HCT116 (cell line): ENCODE results near the gene SDCBP2. TPM values are rescaled to one million over a fixed set of nuclear protein-coding genes. Genes with fewer than 3 reads are reported as not detected.
"Not testable (repeated sequence)": the region's sequence is repeated elsewhere in the genome, so short reads cannot be mapped to it uniquely, and the experiment has no call there.

Experiments used
- ATAC-seq: fragments of 200-7000 bp; cut with Tn5 transposase; 2 replicates; pipeline ENCODE4 v1.9.1; 2020; ENCODE audit warnings: mild to moderate bottlenecking, moderate library complexity
- BruUV-seq: library from RNA; stranded (reverse); fragments of 400-500 nt; replicated peaks from 2 replicates; lab custom pipeline; 2021; lab: Mats Ljungman, UMichigan
- CTCF ChIA-PET: fragments of 300-600 bp; sonication (Branson Sonifier 250); formaldehyde crosslinking; loops from one replicate; lab custom pipeline; 2021; ENCODE audit warnings: antibody characterized with exemption; lab: Charles Lee
- POLR2A ChIA-PET: fragments of 300-600, 350-600 bp; sonication (Branson Sonifier 250); formaldehyde crosslinking; loops from one replicate; lab custom pipeline; 2021; ENCODE audit warnings: antibody characterized with exemption; lab: Charles Lee
- RAD21 ChIA-PET, 2 experiments: fragments of 300-600 bp; sonication (Branson Sonifier 250); formaldehyde crosslinking; loops; one replicate each; lab custom pipeline; 2023; ENCODE audit warnings: low total read pairs in 2 of 2; ENCODE audit not compliant: uncharacterized antibody in 2 of 2, unreplicated experiment in 2 of 2, low non-redundant PET in 1 of 2; lab: Charles Lee
- DNase-seq: peaks from one replicate; pipeline ENCODE4 v3.0.0-alpha.2; 2010; ENCODE audit warnings: low read depth, low spot score
- H2AFZ ChIP-seq: fragments of 200-600 bp; shearing (Covaris generic), sonication (generic); 2 replicates; pipeline ENCODE4 v1.6.1; 2017; ENCODE audit warnings: low read depth, mixed run types, mixed read lengths, antibody characterized with exemption, low read length; ENCODE audit not compliant: poor library complexity, severe bottlenecking
- H3K27ac ChIP-seq: 2 replicates; pipeline ENCODE4 v1.5.1; 2012; ENCODE audit warnings: low read depth, low read length
- H3K27me3 ChIP-seq: fragments of 200-600 bp; sonication (generic); 2 replicates; pipeline ENCODE4 v1.6.1; 2016; ENCODE audit warnings: mixed run types, low read length, mixed read lengths; ENCODE audit not compliant: insufficient read depth
- H3K36me3 ChIP-seq, 2 experiments: fragments of 200-500 bp in 1 of 2; fragments of 200-600 bp in 1 of 2; sonication (Bioruptor generic) in 1 of 2; sonication (generic) in 1 of 2; 2 replicates each; pipeline versions ENCODE4 v1.5.1 to v1.6.1; 2014 to 2016; ENCODE audit warnings: low read length in 2 of 2, inconsistent platforms in 1 of 2, mixed read lengths in 1 of 2, mixed run types in 1 of 2; ENCODE audit not compliant: insufficient read depth in 2 of 2, control insufficient read depth in 1 of 2
- H3K4me1 ChIP-seq, 2 experiments: fragments of 200-600 bp in 1 of 2; sonication (generic) in 1 of 2; 2 replicates each; pipeline versions ENCODE4 v1.5.1 to v1.6.1; 2012 to 2017; ENCODE audit warnings: low read length in 2 of 2, inconsistent platforms in 1 of 2, mild to moderate bottlenecking in 1 of 2, mixed read lengths in 1 of 2, mixed run types in 1 of 2, moderate library complexity in 1 of 2; ENCODE audit not compliant: insufficient read depth in 2 of 2, control insufficient read depth in 1 of 2
- H3K4me2 ChIP-seq: fragments of 200-600 bp; sonication (generic); 2 replicates; pipeline ENCODE4 v1.6.1; 2017; ENCODE audit warnings: mixed run types, low read length, mixed read lengths
- H3K4me3 ChIP-seq, 2 experiments: fragments of 200-600 bp in 1 of 2; sonication (generic) in 1 of 2; replicated peaks in 1 of 2; 2 replicates each; pipeline ENCODE4 v1.5.1; 2011 to 2016; ENCODE audit warnings: low read length in 2 of 2, control low read depth in 1 of 2, low read depth in 1 of 2, mild to moderate bottlenecking in 1 of 2, mixed read lengths in 1 of 2, mixed run types in 1 of 2
- H3K79me2 ChIP-seq: fragments of 200-600 bp; sonication (generic); 2 replicates; pipeline ENCODE4 v1.6.1; 2017; ENCODE audit warnings: mild to moderate bottlenecking, mixed run types, low read length, moderate library complexity, mixed read lengths; ENCODE audit not compliant: insufficient read depth
- H3K9ac ChIP-seq: fragments of 200-600 bp; sonication (generic); 2 replicates; pipeline ENCODE4 v1.6.1; 2016; ENCODE audit warnings: low read length, mixed read lengths
- H3K9me2 ChIP-seq: fragments of 200-600 bp; sonication (generic), shearing (Covaris generic); 2 replicates; pipeline ENCODE4 v1.6.1; 2017; ENCODE audit warnings: mixed run types, mild to moderate bottlenecking, moderate library complexity; ENCODE audit not compliant: insufficient read depth
- H3K9me3 ChIP-seq, 2 experiments: fragments of 200-500 bp in 1 of 2; fragments of 200-600 bp in 1 of 2; sonication (Bioruptor generic) in 1 of 2; sonication (generic) in 1 of 2; 2 replicates each; pipeline ENCODE4 v1.6.1; 2014 to 2017; ENCODE audit warnings: low read length in 2 of 2, mixed read lengths in 2 of 2, inconsistent platforms in 1 of 2, low read depth in 1 of 2, mild to moderate bottlenecking in 1 of 2, mixed run types in 1 of 2, moderate library complexity in 1 of 2; ENCODE audit not compliant: control insufficient read depth in 1 of 2, insufficient read depth in 1 of 2
- H4K20me1 ChIP-seq: fragments of 200-600 bp; sonication (generic), shearing (Covaris generic); 2 replicates; pipeline ENCODE4 v1.6.1; 2017; ENCODE audit warnings: mixed run types, mild to moderate bottlenecking, moderate library complexity; ENCODE audit not compliant: insufficient read depth
- CEBPB ChIP-seq: IDR thresholded peaks from 2 replicates; pipeline ENCODE4 v1.6.1; 2012; ENCODE audit warnings: low read depth
- POLR2AphosphoS5 ChIP-seq: IDR thresholded peaks from 2 replicates; pipeline ENCODE4 v1.6.1; 2011; ENCODE audit warnings: mild to moderate bottlenecking, low read depth, low read length, moderate library complexity
- intact Hi-C: fragments of 100-400 bp; cut with micrococcal nuclease; formaldehyde crosslinking; loops from 2 replicates; pipeline ENCODE4 v1.10.0; 2022
- total RNA-seq: library from RNA; stranded (reverse); gene quantifications from one replicate; pipeline ENCODE4 v1.2.1, GENCODE V29; 2021; ENCODE audit not compliant: unreplicated experiment
- TF ChIP-seq, protein P1 (sequence below), 3 experiments: fragments of 200-600 bp in 1 of 3; sonication (generic) in 1 of 3; IDR thresholded peaks in 2 of 3; conservative IDR thresholded peaks in 1 of 3; 2 replicates each; pipeline ENCODE4 v1.5.1; 2012 to 2017; ENCODE audit warnings: low read depth in 2 of 3, low read length in 2 of 3, antibody characterized with exemption in 1 of 3, borderline replicate concordance in 1 of 3, control low read depth in 1 of 3, mild to moderate bottlenecking in 1 of 3, mixed read lengths in 1 of 3, mixed run types in 1 of 3, moderate library complexity in 1 of 3; ENCODE audit not compliant: insufficient read depth in 1 of 3
- TF ChIP-seq, protein P2 (sequence below): IDR thresholded peaks from 2 replicates; pipeline ENCODE4 v1.6.1; 2012
- TF ChIP-seq, protein P3 (sequence below): IDR thresholded peaks from 2 replicates; pipeline ENCODE4 v1.6.1; 2011; ENCODE audit warnings: mild to moderate bottlenecking, low read length, moderate library complexity; ENCODE audit not compliant: insufficient replicate concordance; ENCODE audit errors: extremely low read depth

SDCBP2 gene
- total RNA-seq, 1 experiment from 2014 or later, result 3.4 TPM

DNA sequence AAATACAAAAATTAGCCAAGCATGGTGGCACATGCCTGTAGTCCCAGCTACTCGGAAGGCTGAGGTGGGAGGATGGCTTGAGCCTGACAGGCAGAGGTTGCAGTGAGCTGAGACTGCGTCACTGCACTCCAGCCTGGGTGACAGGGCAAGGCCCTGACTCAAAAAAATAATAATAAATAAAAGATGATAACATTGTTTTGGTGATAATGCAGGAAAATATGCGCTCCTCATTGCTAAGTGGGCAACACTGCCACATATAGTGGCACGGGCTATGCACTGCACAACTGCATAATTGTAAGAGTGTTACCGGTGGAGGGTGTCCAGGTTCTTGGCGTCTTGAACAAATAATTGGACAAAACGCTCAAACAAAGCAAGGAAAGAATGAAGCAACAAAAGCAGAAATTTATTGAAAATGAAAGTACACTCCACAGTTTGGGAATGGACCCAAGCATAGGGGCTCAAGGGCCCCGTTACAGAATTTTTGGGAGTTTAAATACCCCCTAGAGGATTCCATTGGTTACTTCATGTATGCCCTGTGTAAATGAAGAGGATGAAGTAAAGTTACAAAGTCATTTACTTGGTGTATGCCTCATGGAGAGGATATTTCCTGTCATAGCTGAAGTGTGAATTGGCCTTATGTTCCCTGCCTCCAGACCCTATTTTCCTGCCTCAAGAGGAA lies 14.6 kb upstream of the SDCBP2 start:
- BruUV-seq, RAD21 ChIA-PET, intact Hi-C loops, DNase-seq, H3K4me2 ChIP-seq, H3K27ac ChIP-seq, H4K20me1 ChIP-seq, H3K9me3 ChIP-seq, H3K4me3 ChIP-seq, H2AFZ ChIP-seq, H3K36me3 ChIP-seq, H3K9ac ChIP-seq, H3K9me2 ChIP-seq, POLR2A ChIA-PET, H3K4me1 ChIP-seq, H3K27me3 ChIP-seq: not testable (repeated sequence)
- TF ChIP-seq, protein P1, sequence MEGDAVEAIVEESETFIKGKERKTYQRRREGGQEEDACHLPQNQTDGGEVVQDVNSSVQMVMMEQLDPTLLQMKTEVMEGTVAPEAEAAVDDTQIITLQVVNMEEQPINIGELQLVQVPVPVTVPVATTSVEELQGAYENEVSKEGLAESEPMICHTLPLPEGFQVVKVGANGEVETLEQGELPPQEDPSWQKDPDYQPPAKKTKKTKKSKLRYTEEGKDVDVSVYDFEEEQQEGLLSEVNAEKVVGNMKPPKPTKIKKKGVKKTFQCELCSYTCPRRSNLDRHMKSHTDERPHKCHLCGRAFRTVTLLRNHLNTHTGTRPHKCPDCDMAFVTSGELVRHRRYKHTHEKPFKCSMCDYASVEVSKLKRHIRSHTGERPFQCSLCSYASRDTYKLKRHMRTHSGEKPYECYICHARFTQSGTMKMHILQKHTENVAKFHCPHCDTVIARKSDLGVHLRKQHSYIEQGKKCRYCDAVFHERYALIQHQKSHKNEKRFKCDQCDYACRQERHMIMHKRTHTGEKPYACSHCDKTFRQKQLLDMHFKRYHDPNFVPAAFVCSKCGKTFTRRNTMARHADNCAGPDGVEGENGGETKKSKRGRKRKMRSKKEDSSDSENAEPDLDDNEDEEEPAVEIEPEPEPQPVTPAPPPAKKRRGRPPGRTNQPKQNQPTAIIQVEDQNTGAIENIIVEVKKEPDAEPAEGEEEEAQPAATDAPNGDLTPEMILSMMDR (IDR thresholded peaks at IDR 0.05 in 2 of 3, conservative IDR thresholded peaks at IDR 0.05 in 1 of 3; ENCODE audit: borderline replicate concordance in 1 of 3, insufficient read depth in 1 of 3, low read depth in 2 of 3, low read length in 2 of 3), result peak in 1 of 3 experiments; percentile 37; a peak in 2 of 6 replicates
- ATAC-seq, result peak; percentile 46; the same call in 1 of the 2 replicates
- H3K79me2 ChIP-seq, result peaks cover 14% of the 10 kb centered on the region; the same call in 1 of the 2 replicates
- CTCF ChIA-PET, result interaction anchor here (0.7 kb wide), 1 partner anchor 9 kb away, joined by 3 read pairs; no protein-coding TSS in a partner anchor

DNA sequence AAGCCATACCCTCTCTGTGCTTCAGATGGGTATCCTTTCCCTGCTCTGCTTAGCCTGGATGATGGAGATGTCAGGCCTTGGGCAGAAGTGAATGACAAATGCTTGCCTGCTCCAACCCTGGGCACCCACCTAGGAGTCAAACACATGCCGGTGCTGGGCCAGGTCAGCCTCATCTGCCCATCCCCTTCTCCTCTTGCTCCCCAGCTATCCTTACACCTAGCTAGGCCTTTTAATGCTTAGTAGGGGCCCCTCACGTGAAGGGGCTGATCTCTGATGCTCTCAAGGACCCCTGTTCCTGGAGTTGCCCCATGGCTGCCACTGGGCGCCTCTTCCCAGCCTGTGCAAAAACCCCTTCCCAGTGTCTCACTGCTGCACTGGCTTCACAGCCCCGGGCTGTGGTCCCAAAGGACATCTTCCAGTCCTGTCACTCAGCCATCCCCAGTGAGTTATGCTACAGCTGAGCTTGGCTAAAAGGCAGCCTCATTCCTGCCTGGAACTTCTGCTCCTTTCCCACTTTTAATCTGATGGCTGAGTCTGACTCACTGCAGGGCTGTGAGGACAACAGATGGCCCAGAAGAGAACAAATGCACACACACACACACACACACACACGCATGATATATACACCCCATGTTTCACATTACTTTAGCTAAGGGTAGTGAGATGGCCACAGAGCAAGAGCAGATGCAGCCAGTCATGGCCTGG lies 12.8 kb upstream of the SDCBP2 start:
- Histone ChIP-seq H3K27me3 (no peaks in the 10 kb centered on the region), H4K20me1 (no peaks in the 10 kb centered on the region), H3K79me2 (peaks cover 10% of the 10 kb centered on the region; the same call in 1 of the 2 replicates), H3K9me2 (no peaks in the 10 kb centered on the region), H2AFZ (no peak overlapping the region), H3K36me3 (no peaks in the 10 kb centered on the region), H3K9me3 (no peaks in the 10 kb centered on the region), H3K9ac (no peak overlapping the region), H3K4me3 (no peak overlapping the region), H3K27ac (no peak overlapping the region), H3K4me1 (peaks cover 0 to 5% of the 10 kb centered on the region in 2 experiments; a peak in 1 of 4 replicates), H3K4me2 (no peak overlapping the region)
- intact Hi-C loops, result no loop called here
- DNase-seq, result no peak
- CTCF ChIA-PET, result no interaction called here
- no peak for ATAC-seq
- BruUV-seq, result no TSS peak
- POLR2A ChIA-PET, result no interaction called here
- TF ChIP-seq, protein P2, sequence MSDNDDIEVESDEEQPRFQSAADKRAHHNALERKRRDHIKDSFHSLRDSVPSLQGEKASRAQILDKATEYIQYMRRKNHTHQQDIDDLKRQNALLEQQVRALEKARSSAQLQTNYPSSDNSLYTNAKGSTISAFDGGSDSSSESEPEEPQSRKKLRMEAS, result no peak
- TF ChIP-seq, protein P3, sequence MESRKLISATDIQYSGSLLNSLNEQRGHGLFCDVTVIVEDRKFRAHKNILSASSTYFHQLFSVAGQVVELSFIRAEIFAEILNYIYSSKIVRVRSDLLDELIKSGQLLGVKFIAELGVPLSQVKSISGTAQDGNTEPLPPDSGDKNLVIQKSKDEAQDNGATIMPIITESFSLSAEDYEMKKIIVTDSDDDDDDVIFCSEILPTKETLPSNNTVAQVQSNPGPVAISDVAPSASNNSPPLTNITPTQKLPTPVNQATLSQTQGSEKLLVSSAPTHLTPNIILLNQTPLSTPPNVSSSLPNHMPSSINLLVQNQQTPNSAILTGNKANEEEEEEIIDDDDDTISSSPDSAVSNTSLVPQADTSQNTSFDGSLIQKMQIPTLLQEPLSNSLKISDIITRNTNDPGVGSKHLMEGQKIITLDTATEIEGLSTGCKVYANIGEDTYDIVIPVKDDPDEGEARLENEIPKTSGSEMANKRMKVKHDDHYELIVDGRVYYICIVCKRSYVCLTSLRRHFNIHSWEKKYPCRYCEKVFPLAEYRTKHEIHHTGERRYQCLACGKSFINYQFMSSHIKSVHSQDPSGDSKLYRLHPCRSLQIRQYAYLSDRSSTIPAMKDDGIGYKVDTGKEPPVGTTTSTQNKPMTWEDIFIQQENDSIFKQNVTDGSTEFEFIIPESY, result no peak
- no peak for TF ChIP-seq CEBPB
- no peak for TF ChIP-seq POLR2AphosphoS5
- RAD21 ChIA-PET, result no interaction called here
